B cell (primary cell): ENCODE measurements around the gene CDC42BPA. TPM values are rescaled to one million over a fixed set of nuclear protein-coding genes. Genes with fewer than 3 reads are reported as not detected.

Source experiments
- ATAC-seq: fragments of 200-7000 bp; cut with Tn5 transposase; one replicate; pipeline ENCODE4 v1.10.0; 2021; ENCODE audit warnings: low read depth, mild to moderate bottlenecking, moderate number of reproducible peaks, moderate library complexity
- CTCF ChIA-PET: fragments of 350-600 bp; sonication (Branson Sonifier 250); formaldehyde crosslinking; loops from one replicate; lab custom pipeline; 2021; ENCODE audit warnings: antibody characterized with exemption, inconsistent platforms; lab: Charles Lee
- POLR2A ChIA-PET: fragments of 350-600 bp; sonication (Branson Sonifier 250); formaldehyde crosslinking; loops from one replicate; lab custom pipeline; 2021; ENCODE audit warnings: antibody characterized with exemption; lab: Charles Lee
- DNase-seq: peaks from one replicate; pipeline ENCODE4 v3.0.0; 2013
- H2AFZ ChIP-seq: 2 replicates; pipeline ENCODE4 v1.6.1; 2012; ENCODE audit warnings: mild to moderate bottlenecking, low read depth, low read length; ENCODE audit not compliant: insufficient read depth, poor library complexity, severe bottlenecking
- H3K27ac ChIP-seq, 2 donors: 1 replicate in 1 of 2; 2 replicates in 1 of 2; pipeline ENCODE4 v1.5.1; 2012 to 2013; ENCODE audit warnings: low read length in 2 of 2, mild to moderate bottlenecking in 2 of 2, moderate library complexity in 1 of 2
- H3K27me3 ChIP-seq, 4 experiments: fragments of 200-600 bp in 1 of 4; sonication (generic) in 1 of 4; replicated peaks in 1 of 4; 1 replicate in 2 of 4; 2 replicates in 2 of 4; pipeline versions ENCODE4 v1.6.1 to v1.7.0; 2013 to 2016; ENCODE audit warnings: low read length in 3 of 4, mild to moderate bottlenecking in 2 of 4, mixed read lengths in 1 of 4, moderate library complexity in 1 of 4; ENCODE audit not compliant: insufficient read depth in 4 of 4, control insufficient read depth in 3 of 4; ENCODE audit errors: control extremely low read depth in 1 of 4
- H3K36me3 ChIP-seq, 2 experiments: replicated peaks in 1 of 2; 1 replicate in 1 of 2; 2 replicates in 1 of 2; pipeline versions ENCODE4 v1.6.1 to v1.7.1; 2013; ENCODE audit warnings: low read length in 1 of 2; ENCODE audit not compliant: insufficient read depth in 2 of 2, control insufficient read depth in 1 of 2; ENCODE audit errors: control extremely low read depth in 1 of 2, extremely low read depth in 1 of 2
- H3K4me1 ChIP-seq, 2 donors: fragments of 200-600 bp in 1 of 2; sonication (generic) in 1 of 2; 1 replicate in 1 of 2; 2 replicates in 1 of 2; pipeline versions ENCODE4 v1.5.1 to v1.6.1; 2013 to 2017; ENCODE audit warnings: low read length in 2 of 2; ENCODE audit not compliant: control insufficient read depth in 2 of 2, insufficient read depth in 2 of 2
- H3K4me2 ChIP-seq: replicated peaks from 2 replicates; pipeline ENCODE3; 2012; ENCODE audit warnings: mild to moderate bottlenecking, low read depth, low read length; ENCODE audit not compliant: poor library complexity, severe bottlenecking
- H3K4me3 ChIP-seq, 5 experiments: fragments of 200-600 bp in 1 of 5; sonication (generic) in 1 of 5; 1 replicate in 3 of 5; 2 replicates in 2 of 5; pipeline versions ENCODE4 v1.5.1 to v1.7.0; 2011 to 2016; ENCODE audit warnings: low read length in 4 of 5, mild to moderate bottlenecking in 4 of 5, low read depth in 2 of 5, control low read depth in 1 of 5, moderate library complexity in 1 of 5; ENCODE audit not compliant: insufficient read depth in 1 of 5; ENCODE audit errors: control extremely low read depth in 1 of 5, extremely low read depth in 1 of 5
- H3K79me2 ChIP-seq: fragments of 200-600 bp; sonication (generic); one replicate; pipeline ENCODE4 v1.6.0; 2016; ENCODE audit warnings: low read length; ENCODE audit not compliant: control insufficient read depth, insufficient read depth
- H3K9ac ChIP-seq: fragments of 200-600 bp; sonication (generic); 2 replicates; pipeline ENCODE4 v1.6.1; 2017; ENCODE audit warnings: mild to moderate bottlenecking, low read length, moderate library complexity
- H3K9me3 ChIP-seq, 3 donors: one replicate each; pipeline versions ENCODE4 v1.6.1 to v1.7.1; 2013; ENCODE audit warnings: low read length in 2 of 3; ENCODE audit not compliant: control insufficient read depth in 2 of 3, insufficient read depth in 1 of 3; ENCODE audit errors: control extremely low read depth in 1 of 3
- H4K20me1 ChIP-seq: 2 replicates; pipeline ENCODE4 v1.6.0; 2012; ENCODE audit warnings: mild to moderate bottlenecking, low read length; ENCODE audit not compliant: insufficient read depth, control insufficient read depth, poor library complexity, severe bottlenecking
- H3K27ac Mint-ChIP-seq: one replicate; pipeline ENCODE4 v1.8.0; 2021; ENCODE audit warnings: mixed read lengths
- H3K27me3 Mint-ChIP-seq: one replicate; pipeline ENCODE4 v1.8.0; 2021; ENCODE audit warnings: mixed read lengths
- H3K4me1 Mint-ChIP-seq: one replicate; pipeline ENCODE4 v1.8.0; 2021; ENCODE audit warnings: mixed read lengths
- H3K4me3 Mint-ChIP-seq: one replicate; pipeline ENCODE4 v1.8.0; 2021; ENCODE audit warnings: mixed read lengths
- H3K9me3 Mint-ChIP-seq: one replicate; pipeline ENCODE4 v1.8.0; 2022; ENCODE audit warnings: mixed read lengths; ENCODE audit not compliant: insufficient read depth
- EZH2 ChIP-seq: IDR thresholded peaks from 2 replicates; pipeline ENCODE4 v1.6.1; 2012; ENCODE audit warnings: borderline replicate concordance, low read depth, mild to moderate bottlenecking, moderate library complexity, low read length; ENCODE audit not compliant: insufficient read depth, poor library complexity, severe bottlenecking
- WGBS: methylation state at CpG from one replicate; pipeline ENCODE4 v1.1.5; 2013; ENCODE audit warnings: missing lambda C conversion rate; ENCODE audit not compliant: insufficient coverage; 5-methylcytosine and 5-hydroxymethylcytosine counted together
- intact Hi-C: fragments of 100-400 bp; cut with micrococcal nuclease; formaldehyde crosslinking; loops from one replicate; pipeline ENCODE4 v1.10.0; 2022
- polyA plus RNA-seq: library from polyadenylated mRNA; depleted of rRNA; stranded (reverse); fragments of >200 nt; gene quantifications from 2 replicates; pipeline ENCODE4 v1.2.3, GENCODE V29; 2012
- total RNA-seq, 2 donors: library from RNA; stranded (reverse); fragments of 120-200 nt in 1 of 2; gene quantifications; 1 replicate in 1 of 2; 2 replicates in 1 of 2; pipeline versions ENCODE4 v1.2.3 to v1.2.4, GENCODE V29; 2013 to 2022
- TF ChIP-seq, protein P1 (sequence below): fragments of 200-600 bp; IDR thresholded peaks from one replicate; pipeline ENCODE4 v1.8.0; 2022; ENCODE audit warnings: antibody characterized with exemption, mild to moderate bottlenecking

The CDC42BPA gene
- total and polyA plus RNA-seq, 2 donors (not counting 1 experiment from before 2014, with no cell fraction given): 0.04 to 0.69 TPM

DNA sequence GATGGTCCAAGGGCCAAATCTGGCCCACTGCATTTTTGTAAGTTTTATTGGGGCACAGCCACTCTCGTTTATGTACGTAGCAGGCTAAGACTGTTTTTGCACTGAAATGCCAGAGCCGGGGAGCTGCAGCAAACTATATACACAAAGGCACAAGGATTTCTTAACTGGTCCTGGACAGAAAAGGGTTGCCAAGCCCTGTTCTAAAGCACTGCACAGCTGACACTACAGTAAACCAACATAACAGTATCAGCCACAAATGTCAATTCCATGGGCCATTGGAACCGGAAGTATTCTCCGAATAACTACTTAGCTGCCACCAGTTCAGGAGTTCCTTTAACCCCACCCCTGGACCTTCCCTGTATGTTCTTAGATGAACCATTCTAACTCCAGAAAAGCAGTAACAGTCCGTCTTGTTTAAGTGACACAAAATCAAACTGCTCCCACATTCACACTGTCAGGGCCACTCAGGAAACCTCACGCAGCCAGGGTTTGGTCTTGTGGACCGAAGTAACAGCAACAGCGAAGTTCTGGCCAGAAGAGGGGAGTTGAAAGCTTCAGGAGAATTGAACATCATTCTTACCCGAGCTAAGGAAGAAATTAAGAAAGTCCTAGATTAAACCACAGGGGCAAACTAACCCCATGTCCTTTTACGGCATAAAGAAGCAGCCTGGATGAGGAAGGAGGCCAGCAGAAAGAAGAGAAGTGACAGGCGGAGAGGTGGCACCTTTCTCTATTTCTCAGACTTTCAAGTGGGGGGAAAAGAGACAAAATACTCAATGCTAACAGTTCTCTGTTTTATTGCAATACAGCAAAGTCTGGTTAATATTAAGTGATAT is 329.0 kb downstream of the CDC42BPA start:
- peaks cover 0 to 21% of the 10 kb centered on the region in 2 experiments for H3K36me3 ChIP-seq
- ATAC-seq (no peak), DNase-seq (no peak)
- H3K27me3 ChIP-seq: no peaks in the 10 kb centered on the region
- intact Hi-C loops: no loop called here
- H3K4me3 ChIP-seq: no peak overlapping the region
- POLR2A ChIA-PET: no interaction called here
- WGBS: 73% methylated on average over 5 of the region's 12 CpGs
- H3K4me1 Mint-ChIP-seq: peaks cover 21% of the 10 kb centered on the region
- H3K27ac Mint-ChIP-seq: peak overlapping the region; percentile 83
- H3K9me3 ChIP-seq: no peaks in the 10 kb centered on the region
- no peaks in the 10 kb centered on the region for H3K9me3 Mint-ChIP-seq
- peak overlapping the region; percentile 48 for H3K4me2 ChIP-seq
- H3K27ac ChIP-seq: peak overlapping the region; percentile 36 to 67
- no peaks in the 10 kb centered on the region for H3K27me3 Mint-ChIP-seq
- no peak overlapping the region for H3K9ac ChIP-seq
- H3K4me3 Mint-ChIP-seq: peak overlapping the region; percentile 36
- CTCF ChIA-PET: no interaction called here
- H3K4me1 ChIP-seq: peaks cover 18 to 20% of the 10 kb centered on the region in 2 donors
- peak overlapping the region; percentile 43 for H2AFZ ChIP-seq
- H3K79me2 ChIP-seq: no peaks in the 10 kb centered on the region
- TF ChIP-seq, protein P1, sequence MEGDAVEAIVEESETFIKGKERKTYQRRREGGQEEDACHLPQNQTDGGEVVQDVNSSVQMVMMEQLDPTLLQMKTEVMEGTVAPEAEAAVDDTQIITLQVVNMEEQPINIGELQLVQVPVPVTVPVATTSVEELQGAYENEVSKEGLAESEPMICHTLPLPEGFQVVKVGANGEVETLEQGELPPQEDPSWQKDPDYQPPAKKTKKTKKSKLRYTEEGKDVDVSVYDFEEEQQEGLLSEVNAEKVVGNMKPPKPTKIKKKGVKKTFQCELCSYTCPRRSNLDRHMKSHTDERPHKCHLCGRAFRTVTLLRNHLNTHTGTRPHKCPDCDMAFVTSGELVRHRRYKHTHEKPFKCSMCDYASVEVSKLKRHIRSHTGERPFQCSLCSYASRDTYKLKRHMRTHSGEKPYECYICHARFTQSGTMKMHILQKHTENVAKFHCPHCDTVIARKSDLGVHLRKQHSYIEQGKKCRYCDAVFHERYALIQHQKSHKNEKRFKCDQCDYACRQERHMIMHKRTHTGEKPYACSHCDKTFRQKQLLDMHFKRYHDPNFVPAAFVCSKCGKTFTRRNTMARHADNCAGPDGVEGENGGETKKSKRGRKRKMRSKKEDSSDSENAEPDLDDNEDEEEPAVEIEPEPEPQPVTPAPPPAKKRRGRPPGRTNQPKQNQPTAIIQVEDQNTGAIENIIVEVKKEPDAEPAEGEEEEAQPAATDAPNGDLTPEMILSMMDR: no peak
- TF ChIP-seq EZH2: no peak
- H4K20me1 ChIP-seq: no peaks in the 10 kb centered on the region

DNA sequence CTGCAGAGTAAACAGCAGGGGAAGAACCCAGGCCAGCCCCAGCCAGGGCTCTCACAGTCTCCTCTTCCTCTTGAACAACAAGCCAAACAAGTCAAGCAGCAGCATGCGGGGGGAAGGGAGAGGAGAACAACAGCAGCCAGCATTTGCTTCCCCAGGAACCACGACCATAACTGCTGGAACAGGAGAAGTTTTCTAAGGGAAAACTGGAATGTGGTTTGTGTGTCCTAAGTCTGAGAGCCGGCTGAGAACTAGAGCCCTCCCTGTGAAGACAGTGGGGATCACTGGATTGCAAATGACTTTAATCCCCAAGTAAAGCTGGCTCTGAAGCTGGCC is 330.0 kb downstream of the CDC42BPA start:
- H3K9ac ChIP-seq: no peak overlapping the region
- intact Hi-C loops: no loop called here
- H3K4me1 Mint-ChIP-seq: peaks cover 21% of the 10 kb centered on the region

More for the DNA sequence above, 330.0 kb downstream of the CDC42BPA start:
- Histone ChIP-seq H3K4me2 (no peak overlapping the region), H2AFZ (no peak overlapping the region), H3K36me3 (peaks cover 0 to 31% of the 10 kb centered on the region in 2 experiments), H3K27me3 (no peaks in the 10 kb centered on the region), H3K4me3 (no peak overlapping the region), H3K79me2 (no peaks in the 10 kb centered on the region), H3K4me1 (peaks cover 18 to 20% of the 10 kb centered on the region in 2 donors), H3K9me3 (no peaks in the 10 kb centered on the region), H3K27ac (no peak overlapping the region), H4K20me1 (no peaks in the 10 kb centered on the region)
- ATAC-seq (no peak), DNase-seq (no peak)
- no peaks in the 10 kb centered on the region for H3K27me3 Mint-ChIP-seq
- ChIA-PET CTCF (no interaction called here), POLR2A (no interaction called here)
- TF ChIP-seq EZH2: no peak
- TF ChIP-seq, protein P1: no peak
- H3K4me3 Mint-ChIP-seq: no peak overlapping the region
- 83% methylated on average over 2 of the region's 3 CpGs for WGBS
- H3K9me3 Mint-ChIP-seq: no peaks in the 10 kb centered on the region
- H3K27ac Mint-ChIP-seq: peak overlapping the region; percentile 41
